Caco-2 (cell line): ENCODE data around the gene LACTB. TPM values are rescaled to one million over a fixed set of nuclear protein-coding genes. Genes with fewer than 3 reads are reported as not detected.

Source experiments
- BruUV-seq: library from RNA; stranded (reverse); fragments of 400-500 nt; replicated peaks from 2 replicates; lab custom pipeline; 2021; lab: Mats Ljungman, UMichigan
- CTCF ChIA-PET: fragments of 300-600 bp; sonication (Branson Sonifier 250); formaldehyde crosslinking; loops from one replicate; lab custom pipeline; 2022; ENCODE audit warnings: antibody characterized with exemption; lab: Charles Lee
- POLR2A ChIA-PET: fragments of 300-600 bp; sonication (Branson Sonifier 250); formaldehyde crosslinking; loops from one replicate; lab custom pipeline; 2022; ENCODE audit warnings: antibody characterized with exemption; lab: Charles Lee
- DNase-seq, 2 experiments: peaks; one replicate each; pipeline versions ENCODE4 v3.0.0 to v3.0.0-alpha.2; 2020 to 2022
- H3K27me3 ChIP-seq: replicated peaks from 2 replicates; pipeline ENCODE4 v1.6.0; 2011; ENCODE audit warnings: low read length; ENCODE audit not compliant: control insufficient read depth, insufficient read depth
- H3K36me3 ChIP-seq: 2 replicates; pipeline ENCODE4 v1.5.1; 2011; ENCODE audit warnings: low read length; ENCODE audit not compliant: control insufficient read depth, insufficient read depth
- H3K4me1 ChIP-seq: fragments of 250-450 bp; sonication (Bioruptor Pico); 2 replicates; pipeline ENCODE4 v1.5.1; 2020; ENCODE audit warnings: mild to moderate bottlenecking
- H3K4me3 ChIP-seq: 2 replicates; pipeline ENCODE4 v1.5.1; 2011; ENCODE audit warnings: low read depth, mild to moderate bottlenecking, control low read depth, low read length
- H3K9me3 ChIP-seq: fragments of 250-450 bp; sonication (Bioruptor Pico); 2 replicates; pipeline ENCODE4 v1.5.1; 2020; ENCODE audit warnings: mild to moderate bottlenecking, moderate library complexity
- H3K27ac Mint-ChIP-seq: one replicate; pipeline ENCODE4 v1.8.0; 2022; ENCODE audit warnings: mixed read lengths; ENCODE audit not compliant: unreplicated experiment
- H3K27me3 Mint-ChIP-seq: one replicate; pipeline ENCODE4 v1.8.0; 2022; ENCODE audit warnings: mixed read lengths; ENCODE audit not compliant: insufficient read depth, unreplicated experiment
- H3K36me3 Mint-ChIP-seq: one replicate; pipeline ENCODE4 v1.8.0; 2022; ENCODE audit warnings: mild to moderate bottlenecking, mixed read lengths; ENCODE audit not compliant: insufficient read depth, unreplicated experiment
- H3K4me1 Mint-ChIP-seq: one replicate; pipeline ENCODE4 v1.8.0; 2022; ENCODE audit warnings: low read depth, mixed read lengths; ENCODE audit not compliant: unreplicated experiment
- H3K4me3 Mint-ChIP-seq: one replicate; pipeline ENCODE4 v1.8.0; 2022; ENCODE audit warnings: mild to moderate bottlenecking, moderate library complexity, mixed read lengths; ENCODE audit not compliant: unreplicated experiment
- H3K9me3 Mint-ChIP-seq: one replicate; pipeline ENCODE4 v1.8.0; 2022; ENCODE audit warnings: mixed read lengths; ENCODE audit not compliant: unreplicated experiment
- intact Hi-C: fragments of 100-400 bp; cut with micrococcal nuclease; formaldehyde crosslinking; loops from one replicate; pipeline ENCODE4 v1.10.0; 2022; ENCODE audit not compliant: unreplicated experiment
- total RNA-seq: library from RNA; stranded (reverse); gene quantifications from 2 replicates; pipeline ENCODE4 v1.2.3, GENCODE V29; 2022
- TF ChIP-seq, protein P1 (sequence below), 2 experiments: fragments of 200-600 bp in 1 of 2; IDR thresholded peaks; 1 replicate in 1 of 2; 2 replicates in 1 of 2; pipeline versions ENCODE4 v1.5.1 to v1.8.0; 2011 to 2022; ENCODE audit warnings: antibody characterized with exemption in 1 of 2, control low read depth in 1 of 2, inconsistent platforms in 1 of 2, low read depth in 1 of 2, low read length in 1 of 2, mild to moderate bottlenecking in 1 of 2, moderate library complexity in 1 of 2; ENCODE audit not compliant: insufficient read depth in 1 of 2, severe bottlenecking in 1 of 2, unreplicated experiment in 1 of 2

LACTB gene
- total RNA-seq, 1 experiment from 2014 or later: 8.4 TPM

DNA sequence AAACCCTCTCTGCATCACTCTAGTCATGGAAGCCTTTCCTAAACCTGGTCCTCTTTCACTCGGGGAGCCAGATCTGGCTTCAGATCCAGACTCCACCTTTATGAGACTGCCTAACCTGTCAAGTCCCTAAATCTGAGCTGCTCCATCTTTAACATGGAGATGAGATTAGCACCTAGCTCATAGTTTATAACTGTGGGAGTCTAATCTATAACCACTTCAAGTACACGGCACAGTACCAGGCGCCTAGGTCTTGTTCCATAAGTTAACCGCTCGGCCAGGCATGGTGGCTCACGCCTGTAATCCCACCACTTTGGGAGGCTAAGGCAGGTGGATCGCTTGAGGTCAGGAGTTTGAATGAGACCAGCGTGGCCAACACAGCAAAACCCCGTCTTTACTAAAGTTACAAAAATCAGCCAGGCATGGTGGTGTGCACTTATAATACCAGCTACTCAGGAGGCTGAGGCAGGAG lies 48.8 kb upstream of the LACTB start:
- Histone ChIP-seq H3K9me3 (no peaks in the 10 kb centered on the region), H3K27me3 (no peaks in the 10 kb centered on the region), H3K4me1 (peaks cover 12% of the 10 kb centered on the region), H3K36me3 (peaks cover under 1% of the 10 kb centered on the region), H3K4me3 (no peak overlapping the region)
- H3K27ac Mint-ChIP-seq: no peak overlapping the region
- H3K4me3 Mint-ChIP-seq: no peak overlapping the region
- ChIA-PET POLR2A (no interaction called here), CTCF (interaction anchor here (1.0 kb wide), 1 partner anchor 25 kb away, joined by 3 read pairs; no protein-coding TSS in a partner anchor)
- no peaks in the 10 kb centered on the region for H3K27me3 Mint-ChIP-seq
- no peak for DNase-seq
- intact Hi-C loops: no loop called here
- H3K9me3 Mint-ChIP-seq: no peaks in the 10 kb centered on the region
- peaks cover 16% of the 10 kb centered on the region for H3K4me1 Mint-ChIP-seq
- no TSS peak for BruUV-seq
- peaks cover 35% of the 10 kb centered on the region for H3K36me3 Mint-ChIP-seq
- TF ChIP-seq, protein P1, sequence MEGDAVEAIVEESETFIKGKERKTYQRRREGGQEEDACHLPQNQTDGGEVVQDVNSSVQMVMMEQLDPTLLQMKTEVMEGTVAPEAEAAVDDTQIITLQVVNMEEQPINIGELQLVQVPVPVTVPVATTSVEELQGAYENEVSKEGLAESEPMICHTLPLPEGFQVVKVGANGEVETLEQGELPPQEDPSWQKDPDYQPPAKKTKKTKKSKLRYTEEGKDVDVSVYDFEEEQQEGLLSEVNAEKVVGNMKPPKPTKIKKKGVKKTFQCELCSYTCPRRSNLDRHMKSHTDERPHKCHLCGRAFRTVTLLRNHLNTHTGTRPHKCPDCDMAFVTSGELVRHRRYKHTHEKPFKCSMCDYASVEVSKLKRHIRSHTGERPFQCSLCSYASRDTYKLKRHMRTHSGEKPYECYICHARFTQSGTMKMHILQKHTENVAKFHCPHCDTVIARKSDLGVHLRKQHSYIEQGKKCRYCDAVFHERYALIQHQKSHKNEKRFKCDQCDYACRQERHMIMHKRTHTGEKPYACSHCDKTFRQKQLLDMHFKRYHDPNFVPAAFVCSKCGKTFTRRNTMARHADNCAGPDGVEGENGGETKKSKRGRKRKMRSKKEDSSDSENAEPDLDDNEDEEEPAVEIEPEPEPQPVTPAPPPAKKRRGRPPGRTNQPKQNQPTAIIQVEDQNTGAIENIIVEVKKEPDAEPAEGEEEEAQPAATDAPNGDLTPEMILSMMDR (IDR thresholded peaks at IDR 0.05; ENCODE audit: insufficient read depth in 1 of 2, low read depth in 1 of 2, low read length in 1 of 2, severe bottlenecking in 1 of 2, unreplicated experiment in 1 of 2): no peak

DNA sequence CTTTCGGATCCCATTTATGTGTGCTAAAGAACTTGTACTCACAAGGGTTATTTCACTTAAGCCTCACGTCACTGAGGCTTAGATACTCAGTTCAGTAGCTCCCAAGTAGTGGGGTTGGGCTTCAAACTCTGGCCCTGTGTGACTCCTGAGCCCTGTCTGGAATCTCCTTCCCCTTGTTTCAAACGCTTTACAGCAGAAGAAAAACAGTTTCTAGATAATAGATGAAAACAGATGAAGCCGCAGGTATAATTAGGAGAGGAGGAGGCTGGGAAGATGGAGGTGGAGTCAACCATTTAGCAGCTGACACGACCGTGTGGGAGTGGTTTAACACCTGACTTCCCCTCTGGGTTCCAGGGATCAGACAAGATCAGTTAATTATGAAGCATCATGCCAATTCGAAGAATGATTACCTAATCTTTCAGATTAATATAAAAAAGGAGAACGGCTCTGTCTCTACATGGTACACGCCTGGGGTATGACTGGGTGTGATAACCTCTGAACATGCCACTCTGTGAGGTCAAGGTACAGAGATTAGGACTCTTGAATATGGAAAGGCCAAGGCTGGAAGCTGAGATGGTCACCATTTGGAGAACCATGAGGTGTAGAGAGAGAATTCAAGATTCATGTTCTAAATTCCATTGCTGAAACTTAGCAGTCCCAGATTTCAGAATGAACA lies 48.0 kb upstream of the LACTB start:
- peaks cover 27% of the 10 kb centered on the region for H3K36me3 Mint-ChIP-seq
- H3K9me3 ChIP-seq: no peaks in the 10 kb centered on the region
- H3K27ac Mint-ChIP-seq: peak overlapping the region; percentile 15
- no peak for DNase-seq
- no peaks in the 10 kb centered on the region for H3K36me3 ChIP-seq
- H3K27me3 Mint-ChIP-seq: no peaks in the 10 kb centered on the region
- BruUV-seq: no TSS peak
- POLR2A ChIA-PET: no interaction called here
- H3K4me1 Mint-ChIP-seq: peaks cover 16% of the 10 kb centered on the region
- no peaks in the 10 kb centered on the region for H3K27me3 ChIP-seq
- no peak overlapping the region for H3K4me3 Mint-ChIP-seq
- peaks cover 12% of the 10 kb centered on the region for H3K4me1 ChIP-seq
- intact Hi-C loops: loop anchor here (2.0 kb wide), 1 partner anchor 19 kb away; no protein-coding TSS in a partner anchor
- no peak overlapping the region for H3K4me3 ChIP-seq
- no peaks in the 10 kb centered on the region for H3K9me3 Mint-ChIP-seq
- CTCF ChIA-PET: no interaction called here
- TF ChIP-seq, protein P1 (IDR thresholded peaks at IDR 0.05; ENCODE audit: insufficient read depth in 1 of 2, low read depth in 1 of 2, low read length in 1 of 2, severe bottlenecking in 1 of 2, unreplicated experiment in 1 of 2): no peak

DNA sequence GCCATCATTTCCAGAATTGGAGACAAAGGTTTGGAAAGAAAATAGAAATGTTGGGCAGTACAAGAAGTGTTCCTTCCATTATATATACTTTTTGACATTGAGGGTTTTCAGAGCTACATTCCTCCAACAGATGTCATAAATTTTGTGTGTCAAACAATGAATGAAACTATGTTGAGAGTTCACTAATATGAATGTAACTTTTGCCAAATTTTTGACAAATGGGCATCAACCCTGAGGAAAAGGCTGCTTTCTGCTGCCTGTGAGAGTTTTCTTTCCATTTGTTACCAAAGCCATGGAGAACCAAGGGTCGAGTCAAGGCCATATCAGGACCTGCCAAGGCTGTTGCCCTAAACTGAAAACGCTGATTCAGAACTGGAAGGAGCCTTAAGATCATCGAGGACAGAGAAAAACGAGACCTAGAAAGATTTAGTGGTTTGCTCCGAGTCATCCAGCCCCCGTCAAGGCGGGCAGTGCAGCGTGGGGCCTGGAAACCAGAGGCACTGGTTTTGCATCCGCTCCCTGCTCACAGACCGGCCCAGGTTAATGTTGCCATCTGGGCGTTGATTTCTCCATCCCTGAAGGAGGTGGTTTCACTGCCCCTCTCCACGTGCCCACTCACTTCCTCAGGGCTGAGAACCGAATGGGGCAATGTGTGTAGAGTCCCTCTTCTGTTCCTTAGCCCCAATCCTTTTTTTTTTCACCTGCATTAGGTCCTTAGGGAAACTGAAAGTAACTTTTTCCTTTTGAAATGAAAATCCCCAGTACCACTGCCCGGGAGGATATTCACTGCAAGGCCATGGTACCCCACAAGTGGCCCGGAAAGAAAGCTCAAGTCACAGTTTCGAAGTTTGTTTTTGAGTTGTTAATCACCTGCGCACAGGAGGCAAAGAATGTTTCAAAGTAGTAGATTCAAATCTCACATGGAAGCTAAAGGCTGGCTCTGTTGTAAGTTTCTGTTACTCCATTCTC lies 46.4 kb upstream of the LACTB start:
- no peak for DNase-seq
- ChIA-PET CTCF (no interaction called here), POLR2A (no interaction called here)
- TF ChIP-seq, protein P1 (IDR thresholded peaks at IDR 0.05; ENCODE audit: insufficient read depth in 1 of 2, low read depth in 1 of 2, low read length in 1 of 2, severe bottlenecking in 1 of 2, unreplicated experiment in 1 of 2): no peak
- Histone ChIP-seq H3K4me3 (no peak overlapping the region), H3K27me3 (no peaks in the 10 kb centered on the region), H3K4me1 (peaks cover 21% of the 10 kb centered on the region), H3K36me3 (no peaks in the 10 kb centered on the region), H3K9me3 (no peaks in the 10 kb centered on the region)
- Mint-ChIP-seq H3K27me3 (no peaks in the 10 kb centered on the region), H3K4me1 (peaks cover 23% of the 10 kb centered on the region), H3K9me3 (no peaks in the 10 kb centered on the region), H3K36me3 (peaks cover 13% of the 10 kb centered on the region), H3K27ac (no peak overlapping the region), H3K4me3 (no peak overlapping the region)
- intact Hi-C loops: loop anchor here (2.0 kb wide), 1 partner anchor 18 kb away; no protein-coding TSS in a partner anchor
- BruUV-seq: no TSS peak
